ENCODE data around the gene GMPPA.

GRCh38 chr2:219449609-219450008, 49.1 kb upstream of the GMPPA start:
- no peak for TF ChIP-seq CSRNP3 (CRISPR knock-in tag; IDR thresholded peaks at IDR 0.05)
- TF ChIP-seq TCF4 (CRISPR knock-in tag; IDR thresholded peaks at IDR 0.05; ENCODE audit: borderline replicate concordance) = no peak
- no peak for TF ChIP-seq ZNF8 (CRISPR knock-in tag; IDR thresholded peaks at IDR 0.05)
- TF ChIP-seq OSR1 (CRISPR knock-in tag; IDR thresholded peaks at IDR 0.05) = no peak
- TF ChIP-seq CREB5 (CRISPR knock-in tag; IDR thresholded peaks at IDR 0.05; ENCODE audit: low read depth) = no peak
